Body of pancreas (tissue), 4 donors: ENCODE results near the gene CKAP2L.

Experiments
- POLR2A ChIP-seq, 3 donors: fragments of 450-650 bp; IDR thresholded peaks; one replicate each; pipeline ENCODE4 v1.6.1; 2016; ENCODE audit warnings: antibody characterized with exemption in 3 of 3, mild to moderate bottlenecking in 2 of 3
- TF ChIP-seq, protein P1 (sequence below), 7 experiments: fragments of 450-650 bp in 4 of 7; fragments of 200-600 bp in 3 of 7; sonication (generic) in 3 of 7; IDR thresholded peaks; one replicate each; pipeline ENCODE4 v1.5.1; 2016 to 2019; ENCODE audit warnings: antibody characterized with exemption in 7 of 7

DNA sequence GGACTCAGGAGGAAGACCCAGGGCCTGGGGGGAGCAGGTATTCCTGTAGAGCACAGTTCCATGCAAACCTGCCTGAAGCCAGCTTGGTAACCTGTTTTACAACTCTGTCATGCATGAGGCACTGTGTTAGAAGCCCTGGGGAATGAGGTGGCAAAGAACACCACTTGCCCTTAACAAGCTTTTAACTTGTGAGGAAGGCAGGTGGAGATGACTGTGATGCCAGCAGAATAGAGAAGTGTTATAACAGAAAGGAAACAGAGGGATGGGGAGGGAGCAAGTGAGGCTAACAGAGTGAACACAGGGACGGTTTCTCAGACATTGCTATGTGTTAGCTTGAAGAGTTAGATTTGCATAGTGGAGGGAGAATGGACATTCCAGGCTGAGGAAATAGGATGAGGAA lies 31.4 kb upstream of the CKAP2L start:
- TF ChIP-seq, protein P1, sequence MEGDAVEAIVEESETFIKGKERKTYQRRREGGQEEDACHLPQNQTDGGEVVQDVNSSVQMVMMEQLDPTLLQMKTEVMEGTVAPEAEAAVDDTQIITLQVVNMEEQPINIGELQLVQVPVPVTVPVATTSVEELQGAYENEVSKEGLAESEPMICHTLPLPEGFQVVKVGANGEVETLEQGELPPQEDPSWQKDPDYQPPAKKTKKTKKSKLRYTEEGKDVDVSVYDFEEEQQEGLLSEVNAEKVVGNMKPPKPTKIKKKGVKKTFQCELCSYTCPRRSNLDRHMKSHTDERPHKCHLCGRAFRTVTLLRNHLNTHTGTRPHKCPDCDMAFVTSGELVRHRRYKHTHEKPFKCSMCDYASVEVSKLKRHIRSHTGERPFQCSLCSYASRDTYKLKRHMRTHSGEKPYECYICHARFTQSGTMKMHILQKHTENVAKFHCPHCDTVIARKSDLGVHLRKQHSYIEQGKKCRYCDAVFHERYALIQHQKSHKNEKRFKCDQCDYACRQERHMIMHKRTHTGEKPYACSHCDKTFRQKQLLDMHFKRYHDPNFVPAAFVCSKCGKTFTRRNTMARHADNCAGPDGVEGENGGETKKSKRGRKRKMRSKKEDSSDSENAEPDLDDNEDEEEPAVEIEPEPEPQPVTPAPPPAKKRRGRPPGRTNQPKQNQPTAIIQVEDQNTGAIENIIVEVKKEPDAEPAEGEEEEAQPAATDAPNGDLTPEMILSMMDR (IDR thresholded peaks at IDR 0.05), result no peak
- TF ChIP-seq POLR2A (IDR thresholded peaks at IDR 0.05), result no peak
